GM21723 (cell line): Measurements from ENCODE around the gene DNAJC7.
"Not testable (repeated sequence)": the region's sequence is repeated elsewhere in the genome, so short reads cannot be mapped to it uniquely, and the experiment has no call there.

ENCODE experiments used
- ATAC-seq: cut with Tn5 transposase; IDR thresholded peaks from one replicate; pipeline ENCODE4 v1.9.1; 2021; ENCODE audit warnings: mild to moderate bottlenecking, moderate library complexity; ENCODE audit not compliant: unreplicated experiment

DNAJC7 gene

GRCh38 chr17:41962111-41962510, 55.1 kb downstream of the DNAJC7 start:
- ATAC-seq, result no peak

- ATAC-seq, result no peak
Observed at GRCh38 chr17:41959336-41960095, 57.7 kb downstream of the DNAJC7 start.

- no peak for ATAC-seq
Observed at GRCh38 chr17:41959030-41959335, 58.3 kb downstream of the DNAJC7 start.

GRCh38 chr17:41957869-41958439, 59.3 kb downstream of the DNAJC7 start:
- ATAC-seq, result no peak

GRCh38 chr17:41957031-41957868, 60.0 kb downstream of the DNAJC7 start:
- no peak for ATAC-seq

- no peak for ATAC-seq
Observed at GRCh38 chr17:41956522-41956921, 60.7 kb downstream of the DNAJC7 start.

- ATAC-seq, result no peak
Observed at GRCh38 chr17:41948762-41949460, 68.3 kb downstream of the DNAJC7 start.

- no peak for ATAC-seq
Observed at GRCh38 chr17:41944943-41945342, 72.3 kb downstream of the DNAJC7 start.

GRCh38 chr17:41943492-41943891, 73.7 kb downstream of the DNAJC7 start:
- ATAC-seq, result no peak

- no peak for ATAC-seq
Observed at GRCh38 chr17:41942626-41943373, 74.4 kb downstream of the DNAJC7 start.

GRCh38 chr17:41941168-41941567, 76.1 kb downstream of the DNAJC7 start:
- ATAC-seq, result no peak

GRCh38 chr17:41939693-41940090, 77.5 kb downstream of the DNAJC7 start:
- no peak for ATAC-seq

GRCh38 chr17:41939044-41939692, 78.1 kb downstream of the DNAJC7 start:
- no peak for ATAC-seq

- ATAC-seq, result no peak
Observed at GRCh38 chr17:41937970-41938954, 79.0 kb downstream of the DNAJC7 start.

- no peak for ATAC-seq
Observed at GRCh38 chr17:41935641-41936040, 81.6 kb downstream of the DNAJC7 start.

GRCh38 chr17:41932816-41933389, 84.3 kb downstream of the DNAJC7 start:
- ATAC-seq, result no peak

GRCh38 chr17:41931715-41932114, 85.5 kb downstream of the DNAJC7 start:
- not testable (repeated sequence) for ATAC-seq

- ATAC-seq, result not testable (repeated sequence)
Observed at GRCh38 chr17:41930833-41931156, 86.4 kb downstream of the DNAJC7 start.
